HUES48 (cell line): ENCODE data around the gene OTOP1.
"Not testable (repeated sequence)": the region's sequence is repeated elsewhere in the genome, so short reads cannot be mapped to it uniquely, and the experiment has no call there.

Experiments
- H3K27ac ChIP-seq: one replicate; pipeline ENCODE4 v1.7.0; 2013; ENCODE audit warnings: low read depth, low read length, inconsistent platforms
- H3K27me3 ChIP-seq: 2 replicates; pipeline ENCODE4 v1.6.1; 2013; ENCODE audit warnings: mild to moderate bottlenecking, low read length; ENCODE audit not compliant: control insufficient read depth, insufficient read depth
- H3K36me3 ChIP-seq: 2 replicates; pipeline ENCODE4 v1.6.1; 2013; ENCODE audit warnings: low read length; ENCODE audit not compliant: control insufficient read depth, insufficient read depth
- H3K4me1 ChIP-seq: 2 replicates; pipeline ENCODE4 v1.6.1; 2013; ENCODE audit warnings: mild to moderate bottlenecking, low read length; ENCODE audit not compliant: control insufficient read depth, insufficient read depth
- H3K4me3 ChIP-seq: 2 replicates; pipeline ENCODE4 v1.5.1; 2013; ENCODE audit warnings: mild to moderate bottlenecking, low read depth, low read length
- H3K9ac ChIP-seq: 2 replicates; pipeline ENCODE4 v1.6.1; 2013; ENCODE audit warnings: mild to moderate bottlenecking, low read depth, low read length, moderate library complexity
- H3K9me3 ChIP-seq: 2 replicates; pipeline ENCODE4 v1.6.1; 2013; ENCODE audit warnings: low read length; ENCODE audit not compliant: control insufficient read depth, insufficient read depth

Gene OTOP1

GRCh38 chr4:4228356-4228668 is 1.6 kb upstream of the OTOP1 start:
- H3K9me3 ChIP-seq = no peaks in the 10 kb centered on the region; the same call in 1 of the 2 replicates
- no peaks in the 10 kb centered on the region for H3K36me3 ChIP-seq
- H3K9ac ChIP-seq = no peak overlapping the region
- no peak overlapping the region for H3K4me3 ChIP-seq
- H3K27ac ChIP-seq = no peak overlapping the region
- H3K27me3 ChIP-seq = peaks cover 62% of the 10 kb centered on the region
- 0 out of 2 replicates have a peak, but pooled peaks cover 2% of the 10 kb centered on the region for H3K4me1 ChIP-seq

DNA sequence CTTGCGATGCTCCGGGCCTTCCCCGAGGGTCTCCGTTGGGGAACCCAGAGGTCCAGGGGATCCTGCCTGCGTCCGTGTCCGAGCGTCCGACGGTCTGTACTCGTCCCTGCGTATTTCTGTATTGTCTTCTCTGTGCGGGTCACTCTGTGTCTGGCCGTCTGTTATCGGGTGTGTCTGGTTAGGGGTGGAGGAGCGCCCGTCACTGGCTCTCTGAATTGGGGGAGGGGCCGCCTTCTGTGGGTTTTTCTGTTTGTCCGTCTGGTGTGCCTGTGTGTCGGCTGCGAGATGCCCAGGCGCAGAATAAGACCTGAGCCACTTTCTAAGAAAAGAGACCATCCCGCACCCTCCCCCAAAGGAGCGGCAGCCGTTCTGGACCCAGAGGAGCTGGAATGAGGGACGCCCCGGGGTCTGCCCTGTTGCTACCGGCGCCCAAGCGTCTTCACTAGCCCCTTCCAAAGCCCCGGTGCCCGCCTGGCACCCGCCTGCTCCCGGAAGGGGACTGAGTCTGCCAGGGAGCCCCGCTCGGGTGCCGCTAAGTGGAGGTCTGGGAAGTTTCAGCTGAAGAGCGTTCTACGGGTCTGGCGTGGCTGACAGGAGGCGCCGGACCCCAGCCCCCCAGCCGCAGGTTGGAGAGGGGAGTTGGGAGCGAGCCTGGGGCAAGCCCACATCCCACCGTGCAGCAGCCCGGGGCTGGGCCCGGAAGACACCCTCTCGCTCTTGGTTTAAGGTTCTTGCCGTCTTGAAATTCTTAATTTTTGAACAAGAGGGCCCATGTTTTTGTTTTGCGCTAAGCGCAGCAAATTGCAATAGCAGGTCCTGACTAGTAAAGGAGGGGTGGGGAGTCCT is 1.0 kb upstream of the OTOP1 start:
- H3K4me1 ChIP-seq = 0 out of 2 replicates have a peak, but pooled peaks cover 2% of the 10 kb centered on the region
- no peaks in the 10 kb centered on the region; the same call in 1 of the 2 replicates for H3K9me3 ChIP-seq
- no peak overlapping the region for H3K9ac ChIP-seq
- H3K27me3 ChIP-seq = peaks cover 68% of the 10 kb centered on the region
- H3K4me3 ChIP-seq = peak overlapping the region; percentile 32
- H3K27ac ChIP-seq = no peak overlapping the region
- no peaks in the 10 kb centered on the region for H3K36me3 ChIP-seq

DNA sequence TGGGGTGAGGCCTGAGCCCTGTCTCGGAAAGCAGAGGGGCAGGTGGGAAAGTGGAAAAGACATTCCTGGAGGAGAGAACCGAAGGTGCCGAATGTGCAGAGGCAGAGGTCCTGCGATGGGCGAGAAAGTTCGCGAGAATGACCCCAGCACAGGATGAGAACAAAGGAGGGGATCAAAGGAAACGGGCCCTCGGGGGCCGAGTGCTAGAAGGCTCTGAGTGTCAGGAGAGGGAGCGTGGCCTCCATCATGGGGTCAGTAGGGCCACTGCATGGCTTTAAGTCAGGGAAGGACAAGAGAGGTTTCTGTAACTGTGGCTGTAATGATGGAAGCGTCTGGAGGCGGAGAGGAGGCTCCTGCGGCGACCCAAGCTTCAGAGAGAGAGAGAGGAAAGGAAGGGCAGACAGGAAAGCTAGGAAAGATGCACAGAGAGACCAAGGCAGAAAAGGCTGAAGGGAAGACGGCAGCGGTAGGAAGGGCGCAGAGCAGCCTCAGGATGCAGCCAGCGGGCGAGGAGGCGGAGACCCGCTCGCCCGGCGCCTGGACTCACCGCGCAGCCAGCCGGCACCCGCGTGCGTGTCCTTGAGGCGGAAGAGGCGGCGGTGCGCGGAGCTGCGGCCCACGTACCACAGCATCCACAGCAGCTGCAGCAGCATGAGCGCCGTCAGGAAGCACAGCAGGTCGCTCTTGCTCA is 669 bp downstream of the OTOP1 start:
- H3K4me1 ChIP-seq = 0 out of 2 replicates have a peak, but pooled peaks cover 2% of the 10 kb centered on the region
- no peak overlapping the region for H3K27ac ChIP-seq
- H3K9me3 ChIP-seq = no peaks in the 10 kb centered on the region
- H3K27me3 ChIP-seq = peaks cover 73% of the 10 kb centered on the region
- no peaks in the 10 kb centered on the region for H3K36me3 ChIP-seq
- no peak overlapping the region for H3K9ac ChIP-seq
- peak overlapping the region; percentile 44; the same call in 1 of the 2 replicates for H3K4me3 ChIP-seq

DNA sequence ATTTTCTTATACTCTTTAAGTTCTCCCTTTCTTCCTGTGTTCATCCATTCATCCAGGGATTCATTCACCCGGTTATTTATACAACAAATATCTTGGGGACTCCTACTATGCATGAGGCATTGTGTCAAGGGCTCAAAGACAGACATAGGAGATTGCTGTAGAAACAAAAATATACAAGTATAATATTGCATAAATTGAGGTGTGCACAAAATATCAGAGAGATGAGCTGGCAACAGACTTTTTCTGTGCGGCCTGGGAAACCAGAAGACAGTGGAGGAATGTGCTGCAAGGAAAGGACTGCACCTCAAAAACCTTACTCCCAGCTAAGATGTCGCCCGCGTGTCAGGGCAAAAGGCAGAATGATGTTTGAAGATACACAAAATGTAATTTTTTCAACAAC is 9.6 kb downstream of the OTOP1 start:
- Histone ChIP-seq H3K27ac (no peak overlapping the region), H3K9ac (no peak overlapping the region), H3K27me3 (no peaks in the 10 kb centered on the region; the same call in 1 of the 2 replicates), H3K4me3 (no peak overlapping the region), H3K4me1 (peaks cover 8% of the 10 kb centered on the region; the same call in 1 of the 2 replicates), H3K9me3 (no peaks in the 10 kb centered on the region), H3K36me3 (no peaks in the 10 kb centered on the region)

DNA sequence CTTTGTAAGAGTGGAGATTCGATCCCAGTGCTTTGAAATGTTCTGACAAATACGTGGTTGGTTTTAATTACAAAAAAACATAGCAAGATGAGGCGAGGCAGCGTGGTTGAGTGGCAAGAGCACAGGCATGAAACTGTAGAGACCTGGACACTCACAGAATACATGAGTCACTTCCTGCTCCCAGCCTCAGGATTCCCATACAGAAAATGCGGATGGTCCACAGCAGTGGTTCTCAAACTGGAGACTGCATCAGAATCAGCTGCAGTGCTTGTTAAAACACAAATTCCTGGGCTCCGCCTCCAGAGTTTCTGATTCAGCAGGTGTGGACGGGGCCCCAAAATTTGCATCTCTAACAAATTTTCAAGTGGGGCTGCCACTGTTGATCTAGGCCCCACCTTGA is 10.1 kb downstream of the OTOP1 start:
- Histone ChIP-seq H3K9ac (no peak overlapping the region), H3K4me3 (no peak overlapping the region), H3K36me3 (no peaks in the 10 kb centered on the region), H3K4me1 (peaks cover 8% of the 10 kb centered on the region; the same call in 1 of the 2 replicates), H3K9me3 (no peaks in the 10 kb centered on the region), H3K27ac (peak overlapping the region; percentile 32), H3K27me3 (no peaks in the 10 kb centered on the region)

- H3K36me3 ChIP-seq, H3K4me3 ChIP-seq, H3K4me1 ChIP-seq, H3K9ac ChIP-seq, H3K27me3 ChIP-seq, H3K27ac ChIP-seq, H3K9me3 ChIP-seq: not testable (repeated sequence)
These were observed 13.1 kb downstream of the OTOP1 start for GRCh38 chr4:4213674-4214073.

GRCh38 chr4:4206204-4206603 is 20.5 kb downstream of the OTOP1 start:
- Histone ChIP-seq H3K27me3 (no peaks in the 10 kb centered on the region), H3K36me3 (no peaks in the 10 kb centered on the region), H3K4me1 (no peaks in the 10 kb centered on the region; the same call in 1 of the 2 replicates), H3K9me3 (no peaks in the 10 kb centered on the region), H3K9ac (no peak overlapping the region), H3K27ac (no peak overlapping the region), H3K4me3 (no peak overlapping the region)

GRCh38 chr4:4204401-4204745 is 22.4 kb downstream of the OTOP1 start:
- H3K27me3 ChIP-seq = no peaks in the 10 kb centered on the region
- no peaks in the 10 kb centered on the region for H3K36me3 ChIP-seq
- no peaks in the 10 kb centered on the region for H3K9me3 ChIP-seq
- H3K4me3 ChIP-seq = no peak overlapping the region
- H3K27ac ChIP-seq = no peak overlapping the region
- no peak overlapping the region for H3K9ac ChIP-seq
- H3K4me1 ChIP-seq = no peaks in the 10 kb centered on the region; the same call in 1 of the 2 replicates

DNA sequence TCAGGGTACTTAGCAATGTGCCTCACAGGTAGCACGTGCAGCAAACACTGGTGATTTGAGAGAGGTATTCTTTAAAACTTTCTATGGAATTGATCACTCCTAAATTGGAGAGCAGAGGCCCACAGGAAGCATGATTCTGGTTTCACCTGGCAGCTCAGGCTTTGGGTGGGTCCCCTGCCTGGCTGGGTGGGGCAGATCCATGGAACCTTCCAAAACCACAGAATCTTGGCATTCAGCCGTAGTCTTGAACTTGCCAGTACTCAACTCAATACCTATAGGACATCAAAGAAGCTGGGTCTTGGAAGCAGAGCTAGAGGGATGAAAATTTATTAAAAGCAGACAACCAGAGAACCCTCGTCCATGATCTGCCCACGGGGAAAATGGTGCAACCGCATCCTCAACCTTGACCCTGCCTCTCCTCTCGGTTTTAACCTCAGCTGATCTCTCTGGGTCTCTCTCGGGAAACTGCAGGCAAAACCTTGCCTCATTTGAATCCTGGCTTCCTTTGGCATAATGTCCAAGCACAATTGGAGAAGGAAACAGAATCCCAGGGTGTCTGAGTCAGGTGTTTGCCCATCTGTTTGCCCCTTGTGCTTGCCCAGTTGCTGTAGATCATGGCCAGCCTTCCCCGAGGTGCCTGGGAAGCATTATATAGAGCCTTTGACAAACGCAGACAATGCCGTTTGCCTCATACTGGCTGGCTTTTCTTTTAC is 22.9 kb downstream of the OTOP1 start:
- Histone ChIP-seq H3K4me1 (no peaks in the 10 kb centered on the region; the same call in 1 of the 2 replicates), H3K27ac (no peak overlapping the region), H3K9ac (no peak overlapping the region), H3K27me3 (no peaks in the 10 kb centered on the region), H3K36me3 (no peaks in the 10 kb centered on the region), H3K4me3 (no peak overlapping the region), H3K9me3 (no peaks in the 10 kb centered on the region)

DNA sequence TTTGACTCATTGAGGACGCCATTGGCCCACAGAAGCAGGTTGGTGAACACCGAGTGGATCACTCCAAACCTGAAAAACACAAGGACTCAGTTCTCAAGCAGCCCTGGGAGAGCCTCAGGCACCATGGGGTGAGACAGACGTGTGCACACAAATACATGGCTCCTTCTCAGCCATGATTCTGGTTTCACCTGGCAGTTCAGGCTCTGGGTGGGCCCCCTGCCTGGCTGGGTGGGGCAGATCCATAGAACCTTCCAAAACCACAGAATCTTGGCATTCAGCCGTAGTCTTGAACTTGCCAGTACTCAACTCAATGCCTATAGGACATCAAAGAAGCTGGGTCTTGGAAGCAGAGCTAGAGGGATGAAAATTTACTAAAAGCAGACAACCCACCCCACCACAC is 24.2 kb downstream of the OTOP1 start:
- Histone ChIP-seq H3K4me1 (no peaks in the 10 kb centered on the region; the same call in 1 of the 2 replicates), H3K36me3 (no peaks in the 10 kb centered on the region), H3K27ac (no peak overlapping the region), H3K9me3 (no peaks in the 10 kb centered on the region), H3K4me3 (no peak overlapping the region), H3K9ac (no peak overlapping the region), H3K27me3 (no peaks in the 10 kb centered on the region)

DNA sequence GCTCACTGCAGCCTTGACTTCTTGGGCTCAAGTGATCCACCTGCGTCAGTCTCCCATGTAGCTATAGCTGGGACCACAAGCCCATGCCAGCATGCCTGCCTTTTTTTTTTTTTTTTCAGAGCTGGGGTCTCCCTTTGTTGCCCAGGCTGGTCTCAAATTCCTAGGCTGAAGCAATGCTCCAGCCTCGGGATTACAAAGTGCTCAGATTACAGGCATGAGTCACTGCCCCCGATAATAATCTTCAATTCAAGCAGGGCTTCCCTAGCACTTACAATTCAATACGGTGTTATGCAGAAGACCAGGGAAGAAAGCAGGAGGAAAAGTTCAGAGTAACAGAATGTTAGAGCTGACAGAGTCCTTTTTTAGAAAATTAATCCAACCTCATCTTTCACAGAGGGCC is 26.1 kb downstream of the OTOP1 start:
- no peak overlapping the region for H3K9ac ChIP-seq
- no peak overlapping the region for H3K4me3 ChIP-seq
- no peaks in the 10 kb centered on the region for H3K9me3 ChIP-seq
- H3K4me1 ChIP-seq = no peaks in the 10 kb centered on the region; the same call in 1 of the 2 replicates
- H3K36me3 ChIP-seq = no peaks in the 10 kb centered on the region
- no peaks in the 10 kb centered on the region for H3K27me3 ChIP-seq
- H3K27ac ChIP-seq = no peak overlapping the region
